Measurements from ENCODE around the gene TRIM22. TPM values are rescaled to one million over a fixed set of nuclear protein-coding genes. Genes with fewer than 3 reads are reported as not detected.

Gene TRIM22
- total and polyA plus RNA-seq, 7 experiments from 2014 or later, result 121 to 340 (median 243) TPM

GRCh38 chr11:5719703-5720495, 30.3 kb downstream of the TRIM22 start:
- peak overlapping the region in 2 of 9 donors; percentile 16 to 28 for H3K27ac Mint-ChIP-seq
- H3K27me3 Mint-ChIP-seq, result no peaks in the 10 kb centered on the region
- no peaks in the 10 kb centered on the region for H3K9me3 ChIP-seq (ENCODE audit: control insufficient read depth in 2 of 3, low read length in 3 of 3)
- intact Hi-C loops (cut with micrococcal nuclease), result no loop called here
- H3K4me1 Mint-ChIP-seq, result no peaks in the 10 kb centered on the region
- ChIA-PET POLR2A (no interaction called here), CTCF (no interaction called here)
- peaks cover 0 to 4% (median 0%) of the 10 kb centered on the region in 3 experiments for H3K36me3 ChIP-seq (ENCODE audit: control insufficient read depth in 2 of 3, insufficient read depth in 3 of 3, low read length in 3 of 3)
- H3K27me3 ChIP-seq (ENCODE audit: control insufficient read depth in 2 of 2, insufficient read depth in 2 of 2, low read length in 2 of 2), result no peaks in the 10 kb centered on the region
- no peak overlapping the region for H3K4me3 ChIP-seq (ENCODE audit: low read length)
- H3K27ac ChIP-seq (ENCODE audit: low read depth, low read length), result no peak overlapping the region
- no peaks in the 10 kb centered on the region for H3K4me1 ChIP-seq (ENCODE audit: control insufficient read depth in 2 of 2, insufficient read depth in 2 of 2, low read length in 2 of 2)
- DNase-seq (no peak), ATAC-seq (no peak)
- peaks cover 10 to 23% (median 14%) of the 10 kb centered on the region in 5 donors for H3K36me3 Mint-ChIP-seq
- H3K4me3 Mint-ChIP-seq, result no peak overlapping the region
- H3K9me3 Mint-ChIP-seq, result peaks cover 0 to 14% (median 2%) of the 10 kb centered on the region in 11 donors

GRCh38 chr11:5722622-5723021, 33.0 kb downstream of the TRIM22 start:
- H3K36me3 Mint-ChIP-seq, result peaks cover 15 to 18% (median 16%) of the 10 kb centered on the region in 5 donors
- Histone ChIP-seq H3K36me3 (ENCODE audit: control insufficient read depth in 2 of 3, insufficient read depth in 3 of 3, low read length in 3 of 3) (peaks cover 0 to 4% (median 0%) of the 10 kb centered on the region in 3 experiments), H3K4me3 (ENCODE audit: low read length) (no peak overlapping the region), H3K27ac (ENCODE audit: low read depth, low read length) (no peak overlapping the region), H3K9me3 (ENCODE audit: control insufficient read depth in 2 of 3, low read length in 3 of 3) (no peaks in the 10 kb centered on the region), H3K4me1 (ENCODE audit: control insufficient read depth in 2 of 2, insufficient read depth in 2 of 2, low read length in 2 of 2) (no peaks in the 10 kb centered on the region), H3K27me3 (ENCODE audit: control insufficient read depth in 2 of 2, insufficient read depth in 2 of 2, low read length in 2 of 2) (no peaks in the 10 kb centered on the region)
- H3K4me1 Mint-ChIP-seq, result no peaks in the 10 kb centered on the region
- H3K27ac Mint-ChIP-seq, result peak overlapping the region in 1 of 9 donors; percentile 34
- POLR2A ChIA-PET, result no interaction called here
- H3K9me3 Mint-ChIP-seq, result peaks cover 0 to 14% (median 0%) of the 10 kb centered on the region in 11 donors
- ATAC-seq (no peak), DNase-seq (no peak)
- no peaks in the 10 kb centered on the region for H3K27me3 Mint-ChIP-seq
- no peak overlapping the region for H3K4me3 Mint-ChIP-seq
- CTCF ChIA-PET, result no interaction called here
- intact Hi-C loops (cut with micrococcal nuclease), result no loop called here

- DNase-seq (no peak), ATAC-seq (no peak)
- Histone ChIP-seq H3K4me1 (ENCODE audit: control insufficient read depth in 2 of 2, insufficient read depth in 2 of 2, low read length in 2 of 2) (no peaks in the 10 kb centered on the region), H3K36me3 (ENCODE audit: control insufficient read depth in 2 of 3, insufficient read depth in 3 of 3, low read length in 3 of 3) (no peaks in the 10 kb centered on the region), H3K27ac (ENCODE audit: low read depth, low read length) (no peak overlapping the region), H3K4me3 (ENCODE audit: low read length) (no peak overlapping the region), H3K27me3 (ENCODE audit: control insufficient read depth in 2 of 2, insufficient read depth in 2 of 2, low read length in 2 of 2) (no peaks in the 10 kb centered on the region), H3K9me3 (ENCODE audit: control insufficient read depth in 2 of 3, low read length in 3 of 3) (no peaks in the 10 kb centered on the region)
- CTCF ChIA-PET, result interaction anchor here (0.6 kb wide), 1 partner anchor 131 kb away, joined by 3 read pairs; no protein-coding TSS in a partner anchor
- H3K36me3 Mint-ChIP-seq, result peaks cover 5 to 20% (median 12%) of the 10 kb centered on the region in 5 donors
- H3K27ac Mint-ChIP-seq, result no peak overlapping the region
- no peaks in the 10 kb centered on the region for H3K4me1 Mint-ChIP-seq
- POLR2A ChIA-PET, result no interaction called here
- intact Hi-C loops (cut with micrococcal nuclease), result no loop called here
- H3K4me3 Mint-ChIP-seq, result no peak overlapping the region
- no peaks in the 10 kb centered on the region for H3K9me3 Mint-ChIP-seq
- H3K27me3 Mint-ChIP-seq, result peaks cover 0 to 5% (median 1%) of the 10 kb centered on the region in 5 donors
Observed at GRCh38 chr11:5726351-5726750, 36.8 kb downstream of the TRIM22 start.

GRCh38 chr11:5727691-5728090, 38.1 kb downstream of the TRIM22 start:
- no peak overlapping the region for H3K4me3 Mint-ChIP-seq
- ChIA-PET POLR2A (no interaction called here), CTCF (no interaction called here)
- H3K4me1 ChIP-seq (ENCODE audit: control insufficient read depth in 2 of 2, insufficient read depth in 2 of 2, low read length in 2 of 2), result no peaks in the 10 kb centered on the region
- no peaks in the 10 kb centered on the region for H3K9me3 ChIP-seq (ENCODE audit: control insufficient read depth in 2 of 3, low read length in 3 of 3)
- no peak overlapping the region for H3K27ac Mint-ChIP-seq
- no peaks in the 10 kb centered on the region for H3K9me3 Mint-ChIP-seq
- H3K27me3 ChIP-seq (ENCODE audit: control insufficient read depth in 2 of 2, insufficient read depth in 2 of 2, low read length in 2 of 2), result no peaks in the 10 kb centered on the region
- ATAC-seq (no peak), DNase-seq (no peak)
- intact Hi-C loops (cut with micrococcal nuclease), result no loop called here
- no peaks in the 10 kb centered on the region for H3K4me1 Mint-ChIP-seq
- no peak overlapping the region for H3K4me3 ChIP-seq (ENCODE audit: low read length)
- H3K36me3 Mint-ChIP-seq, result peaks cover 5 to 20% (median 14%) of the 10 kb centered on the region in 5 donors
- H3K27me3 Mint-ChIP-seq, result peaks cover 0 to 5% (median 4%) of the 10 kb centered on the region in 5 donors
- H3K27ac ChIP-seq (ENCODE audit: low read depth, low read length), result no peak overlapping the region
- no peaks in the 10 kb centered on the region for H3K36me3 ChIP-seq (ENCODE audit: control insufficient read depth in 2 of 3, insufficient read depth in 3 of 3, low read length in 3 of 3)

GRCh38 chr11:5736396-5736795, 46.8 kb downstream of the TRIM22 start, which contains the start of gene OR56B1:
Gene OR56B1, plus strand, starts transcription at chr11:5736448. Its CDS starts 69 bp downstream, at chr11:5736517.
- no peaks in the 10 kb centered on the region for H3K4me1 Mint-ChIP-seq

GRCh38 chr11:5737091-5737490, 47.5 kb downstream of the TRIM22 start:
- no peak for DNase-seq
- CTCF ChIA-PET, result no interaction called here
- H3K36me3 Mint-ChIP-seq, result peaks cover 10 to 42% (median 21%) of the 10 kb centered on the region in 5 donors
- H3K4me3 ChIP-seq (ENCODE audit: low read length), result no peak overlapping the region
- intact Hi-C loops (cut with micrococcal nuclease), result no loop called here
- ATAC-seq, result no peak
- H3K27me3 ChIP-seq (ENCODE audit: control insufficient read depth in 2 of 2, insufficient read depth in 2 of 2, low read length in 2 of 2), result no peaks in the 10 kb centered on the region
- H3K4me1 ChIP-seq (ENCODE audit: control insufficient read depth in 2 of 2, insufficient read depth in 2 of 2, low read length in 2 of 2), result no peaks in the 10 kb centered on the region
- H3K9me3 ChIP-seq (ENCODE audit: control insufficient read depth in 2 of 3, low read length in 3 of 3), result peaks cover 0 to 8% (median 0%) of the 10 kb centered on the region in 3 experiments
- no peaks in the 10 kb centered on the region for H3K4me1 Mint-ChIP-seq
- POLR2A ChIA-PET, result no interaction called here
- no peak overlapping the region for H3K27ac ChIP-seq (ENCODE audit: low read depth, low read length)
- H3K36me3 ChIP-seq (ENCODE audit: control insufficient read depth in 2 of 3, insufficient read depth in 3 of 3, low read length in 3 of 3), result no peaks in the 10 kb centered on the region
- peaks cover 0 to 12% (median 4%) of the 10 kb centered on the region in 5 donors for H3K27me3 Mint-ChIP-seq
- H3K9me3 Mint-ChIP-seq, result peaks cover 0 to 25% (median 20%) of the 10 kb centered on the region in 11 donors
- no peak overlapping the region for H3K27ac Mint-ChIP-seq
- no peak overlapping the region for H3K4me3 Mint-ChIP-seq

More at GRCh38 chr11:5736396-5736795, 46.8 kb downstream of the TRIM22 start, which contains the start of gene OR56B1:
- Mint-ChIP-seq H3K27ac (no peak within 1 kb of the TSS), H3K9me3 (peaks cover 0 to 18% (median 13%) of the 10 kb centered on the region in 11 donors), H3K27me3 (peaks cover 0 to 12% (median 4%) of the 10 kb centered on the region in 5 donors), H3K4me3 (no peak within 1 kb of the TSS), H3K36me3 (peaks cover 10 to 37% (median 16%) of the 10 kb centered on the region in 5 donors)
- ChIA-PET POLR2A (no interaction called here), CTCF (no interaction called here)
- ATAC-seq (no peak), DNase-seq (no peak)
- Histone ChIP-seq H3K4me1 (ENCODE audit: control insufficient read depth in 2 of 2, insufficient read depth in 2 of 2, low read length in 2 of 2) (no peaks in the 10 kb centered on the region), H3K4me3 (ENCODE audit: low read length) (no peak within 1 kb of the TSS), H3K9me3 (ENCODE audit: control insufficient read depth in 2 of 3, low read length in 3 of 3) (peaks cover 0 to under 1% (median 0%) of the 10 kb centered on the region in 3 experiments), H3K36me3 (ENCODE audit: control insufficient read depth in 2 of 3, insufficient read depth in 3 of 3, low read length in 3 of 3) (no peaks in the 10 kb centered on the region), H3K27ac (ENCODE audit: low read depth, low read length) (no peak within 1 kb of the TSS), H3K27me3 (ENCODE audit: control insufficient read depth in 2 of 2, insufficient read depth in 2 of 2, low read length in 2 of 2) (no peaks in the 10 kb centered on the region)
- intact Hi-C loops (cut with micrococcal nuclease), result no loop called here
